Parathyroid adenoma (tissue), 2 donors: ENCODE results near the gene ADGRG6.

Experiments
- H2AFZ ChIP-seq: fragments of 300-600 bp; sonication (generic); one replicate; pipeline ENCODE4 v1.7.0; 2017; ENCODE audit warnings: antibody characterized with exemption, mild to moderate bottlenecking
- H3K27ac ChIP-seq: fragments of 300-600 bp; sonication (generic); one replicate; pipeline ENCODE4 v1.7.0; 2017
- H3K27me3 ChIP-seq: fragments of 300-600 bp; sonication (generic); one replicate; pipeline ENCODE4 v1.7.0; 2017; ENCODE audit warnings: low read length; ENCODE audit not compliant: control insufficient read depth, insufficient read depth
- H3K36me3 ChIP-seq: fragments of 300-600 bp; sonication (generic); one replicate; pipeline ENCODE4 v1.7.0; 2017; ENCODE audit warnings: low read length; ENCODE audit not compliant: control insufficient read depth, insufficient read depth
- H3K4me1 ChIP-seq: fragments of 300-600 bp; sonication (generic); one replicate; pipeline ENCODE4 v1.7.0; 2017; ENCODE audit warnings: control low read depth
- H3K4me2 ChIP-seq: fragments of 300-600 bp; sonication (generic); one replicate; pipeline ENCODE4 v1.7.0; 2017; ENCODE audit warnings: low read length
- H3K4me3 ChIP-seq: fragments of 300-600 bp; sonication (generic); one replicate; pipeline ENCODE4 v1.7.0; 2017; ENCODE audit warnings: low read depth, low read length
- H3K79me2 ChIP-seq: fragments of 300-600 bp; sonication (generic); one replicate; pipeline ENCODE4 v1.7.0; 2017; ENCODE audit warnings: control low read depth
- H3K9ac ChIP-seq: fragments of 300-600 bp; sonication (generic); one replicate; pipeline ENCODE4 v1.7.0; 2017; ENCODE audit warnings: mild to moderate bottlenecking
- H3K9me3 ChIP-seq: fragments of 300-600 bp; sonication (generic); one replicate; pipeline ENCODE4 v1.7.0; 2017; ENCODE audit warnings: low read length; ENCODE audit not compliant: control insufficient read depth
- CTCF ChIP-seq: fragments of 300-600 bp; sonication (generic); IDR thresholded peaks from one replicate; pipeline ENCODE4 v1.7.0; 2017; ENCODE audit warnings: antibody characterized with exemption, mild to moderate bottlenecking
- donor health status: primary hyperparathyroidism.

The ADGRG6 gene

DNA sequence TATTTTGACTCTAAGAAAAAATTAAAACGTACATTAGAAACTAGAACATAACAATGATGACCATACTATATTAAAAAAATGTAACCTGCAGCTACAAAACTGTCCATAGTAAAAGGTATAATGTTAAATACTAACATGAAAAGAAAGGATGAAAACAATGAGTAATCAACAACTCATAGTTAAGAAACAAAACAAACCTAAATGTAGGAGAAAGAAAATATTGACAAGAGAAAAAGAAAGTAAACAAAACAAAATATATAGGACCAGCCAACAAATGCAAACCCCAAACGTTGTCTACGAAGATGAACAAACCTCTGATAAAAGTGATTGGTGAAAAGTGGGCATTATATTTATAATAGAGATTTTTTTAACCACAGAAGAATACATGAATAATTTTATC is 41.1 kb upstream of the ADGRG6 start:
- no peak overlapping the region for H3K9ac ChIP-seq
- H3K4me1 ChIP-seq = no peaks in the 10 kb centered on the region
- no peak for TF ChIP-seq CTCF
- H3K9me3 ChIP-seq = no peaks in the 10 kb centered on the region
- H3K27ac ChIP-seq = no peak overlapping the region
- no peaks in the 10 kb centered on the region for H3K36me3 ChIP-seq
- no peak overlapping the region for H2AFZ ChIP-seq
- no peaks in the 10 kb centered on the region for H3K27me3 ChIP-seq
- H3K4me2 ChIP-seq = no peak overlapping the region
- no peaks in the 10 kb centered on the region for H3K79me2 ChIP-seq
- no peak overlapping the region for H3K4me3 ChIP-seq

DNA sequence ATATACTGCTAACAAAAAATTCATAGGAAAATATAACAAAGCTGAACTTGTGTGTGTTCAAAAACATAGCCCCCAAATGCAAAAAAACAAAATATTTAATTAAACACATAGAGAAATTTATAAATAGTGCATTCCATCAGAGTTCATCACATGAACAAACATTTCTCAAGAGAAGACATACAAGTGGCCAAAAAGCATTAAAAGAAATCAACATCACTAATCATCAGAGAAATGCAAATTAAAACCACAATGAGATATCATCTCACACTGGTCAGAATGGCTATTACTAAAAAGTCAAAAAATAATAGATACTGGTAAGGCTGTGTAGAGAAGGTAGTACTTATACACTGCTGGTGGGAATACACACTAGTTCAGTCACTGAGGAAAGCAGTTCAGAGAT is 39.6 kb upstream of the ADGRG6 start:
- no peaks in the 10 kb centered on the region for H3K9me3 ChIP-seq
- no peak for TF ChIP-seq CTCF
- no peak overlapping the region for H3K27ac ChIP-seq

DNA sequence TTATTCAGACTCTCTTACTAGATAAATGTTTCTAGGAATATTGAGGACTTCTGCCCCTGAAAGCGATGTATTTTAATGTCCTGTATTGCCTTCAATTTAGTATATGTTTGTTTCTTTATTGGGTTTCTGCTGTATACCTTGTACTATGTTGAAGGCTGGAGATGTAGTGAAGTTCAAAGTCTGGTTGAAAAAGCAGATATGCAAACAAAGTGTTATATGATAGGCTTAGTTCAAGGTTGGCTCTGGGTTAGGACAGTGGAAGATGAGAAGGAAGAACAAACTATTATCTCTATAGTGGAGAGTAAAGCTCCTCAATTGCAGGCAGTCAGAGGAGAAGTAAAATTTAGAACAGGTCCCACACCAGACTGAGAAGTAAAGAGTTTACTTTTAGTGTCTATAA is 36.3 kb upstream of the ADGRG6 start:
- Histone ChIP-seq H3K4me2 (no peak overlapping the region), H3K27ac (no peak overlapping the region), H3K9ac (no peak overlapping the region), H3K4me3 (no peak overlapping the region), H3K4me1 (no peaks in the 10 kb centered on the region), H3K79me2 (no peaks in the 10 kb centered on the region), H2AFZ (no peak overlapping the region), H3K36me3 (no peaks in the 10 kb centered on the region), H3K9me3 (no peaks in the 10 kb centered on the region), H3K27me3 (no peaks in the 10 kb centered on the region)
- TF ChIP-seq CTCF = no peak

More for the DNA sequence above, 39.6 kb upstream of the ADGRG6 start:
- no peaks in the 10 kb centered on the region for H3K79me2 ChIP-seq
- no peaks in the 10 kb centered on the region for H3K36me3 ChIP-seq
- H3K9ac ChIP-seq = no peak overlapping the region
- no peak overlapping the region for H3K4me2 ChIP-seq
- H3K4me3 ChIP-seq = no peak overlapping the region
- no peak overlapping the region for H2AFZ ChIP-seq
- no peaks in the 10 kb centered on the region for H3K27me3 ChIP-seq
- no peaks in the 10 kb centered on the region for H3K4me1 ChIP-seq

GRCh38 chr6:142266060-142266459 is 35.7 kb upstream of the ADGRG6 start:
- Histone ChIP-seq H3K79me2 (no peaks in the 10 kb centered on the region), H3K9me3 (no peaks in the 10 kb centered on the region), H3K4me3 (no peak overlapping the region), H3K36me3 (no peaks in the 10 kb centered on the region), H2AFZ (no peak overlapping the region), H3K27me3 (no peaks in the 10 kb centered on the region), H3K4me1 (no peaks in the 10 kb centered on the region), H3K9ac (no peak overlapping the region), H3K4me2 (no peak overlapping the region), H3K27ac (no peak overlapping the region)
- TF ChIP-seq CTCF = no peak

- Histone ChIP-seq H3K4me1 (no peaks in the 10 kb centered on the region), H3K9me3 (no peaks in the 10 kb centered on the region), H3K9ac (no peak overlapping the region), H3K4me2 (no peak overlapping the region), H3K79me2 (no peaks in the 10 kb centered on the region), H3K36me3 (no peaks in the 10 kb centered on the region), H3K4me3 (no peak overlapping the region), H2AFZ (no peak overlapping the region), H3K27me3 (no peaks in the 10 kb centered on the region), H3K27ac (no peak overlapping the region)
- no peak for TF ChIP-seq CTCF
Measured at GRCh38 chr6:142271476-142271875, 30.3 kb upstream of the ADGRG6 start.
